ENCODE results near the gene HIVEP2.

HIVEP2 gene

GRCh38 chr6:142916881-142917280, 28.1 kb downstream of the HIVEP2 start:
- no peak for DNase-seq

GRCh38 chr6:142914937-142915697, 29.9 kb downstream of the HIVEP2 start:
- DNase-seq: no peak

GRCh38 chr6:142914369-142914768, 30.6 kb downstream of the HIVEP2 start:
- no peak for DNase-seq

GRCh38 chr6:142913511-142914047, 31.4 kb downstream of the HIVEP2 start:
- no peak for DNase-seq

GRCh38 chr6:142913036-142913510, 31.9 kb downstream of the HIVEP2 start:
- DNase-seq: no peak

- no peak for DNase-seq
These were observed 32.9 kb downstream of the HIVEP2 start for GRCh38 chr6:142912125-142912524.

- DNase-seq: no peak
These were observed 33.5 kb downstream of the HIVEP2 start for GRCh38 chr6:142911430-142911829.

- DNase-seq: no peak
These were observed 35.3 kb downstream of the HIVEP2 start for GRCh38 chr6:142909686-142910085.

- DNase-seq: no peak
These were observed 36.7 kb downstream of the HIVEP2 start for GRCh38 chr6:142908235-142908634.

GRCh38 chr6:142907544-142907943, 37.4 kb downstream of the HIVEP2 start:
- no peak for DNase-seq

GRCh38 chr6:142906945-142907470, 38.0 kb downstream of the HIVEP2 start:
- no peak for DNase-seq

GRCh38 chr6:142903812-142904211, 41.2 kb downstream of the HIVEP2 start:
- no peak for DNase-seq

GRCh38 chr6:142902636-142903053, 42.3 kb downstream of the HIVEP2 start:
- DNase-seq: no peak

GRCh38 chr6:142901611-142902010, 43.4 kb downstream of the HIVEP2 start:
- DNase-seq: no peak

GRCh38 chr6:142900227-142900971, 44.6 kb downstream of the HIVEP2 start:
- DNase-seq: no peak

GRCh38 chr6:142898927-142899895, 45.8 kb downstream of the HIVEP2 start:
- no peak for DNase-seq

- no peak for DNase-seq
These were observed 47.3 kb downstream of the HIVEP2 start for GRCh38 chr6:142897659-142898058.

- no peak for DNase-seq
These were observed 48.2 kb downstream of the HIVEP2 start for GRCh38 chr6:142896732-142897131.

- DNase-seq: no peak
These were observed 51.9 kb downstream of the HIVEP2 start for GRCh38 chr6:142893088-142893487.

GRCh38 chr6:142892254-142893021, 52.5 kb downstream of the HIVEP2 start:
- DNase-seq: no peak

GRCh38 chr6:142891454-142891853, 53.5 kb downstream of the HIVEP2 start:
- DNase-seq: no peak

- DNase-seq: no peak
These were observed 56.5 kb downstream of the HIVEP2 start for GRCh38 chr6:142888456-142888855.
